GM12875 (cell line): ENCODE measurements around the gene DCXR.

Experiments
- H3K4me3 ChIP-seq: one replicate; pipeline ENCODE4 v1.5.1; 2011; ENCODE audit warnings: low read depth, low read length, control low read depth
- TF ChIP-seq, protein P1 (sequence below): IDR thresholded peaks from 2 replicates; pipeline ENCODE4 v1.5.1; 2011; ENCODE audit warnings: low read depth, mild to moderate bottlenecking, control low read depth, inconsistent platforms, low read length, moderate library complexity, borderline replicate concordance; ENCODE audit not compliant: insufficient read depth

Gene DCXR

DNA sequence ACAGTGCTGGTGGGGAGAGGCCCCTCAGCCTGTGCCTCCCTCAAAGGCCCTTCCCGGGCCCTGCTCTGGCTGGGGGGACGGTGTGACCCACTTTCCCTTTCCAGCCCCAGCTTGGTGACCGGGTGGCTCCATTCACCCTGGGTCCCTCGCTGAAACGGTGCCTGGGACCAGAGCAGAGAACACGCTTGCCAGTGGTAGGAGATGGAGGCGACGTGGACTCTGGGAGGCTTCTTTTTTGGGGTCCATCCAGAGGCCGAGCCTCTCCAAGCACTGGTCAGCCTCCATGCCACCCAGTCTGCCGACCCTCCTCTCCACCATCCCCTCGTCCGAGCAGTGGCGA lies 22.6 kb downstream of the DCXR start:
- TF ChIP-seq, protein P1, sequence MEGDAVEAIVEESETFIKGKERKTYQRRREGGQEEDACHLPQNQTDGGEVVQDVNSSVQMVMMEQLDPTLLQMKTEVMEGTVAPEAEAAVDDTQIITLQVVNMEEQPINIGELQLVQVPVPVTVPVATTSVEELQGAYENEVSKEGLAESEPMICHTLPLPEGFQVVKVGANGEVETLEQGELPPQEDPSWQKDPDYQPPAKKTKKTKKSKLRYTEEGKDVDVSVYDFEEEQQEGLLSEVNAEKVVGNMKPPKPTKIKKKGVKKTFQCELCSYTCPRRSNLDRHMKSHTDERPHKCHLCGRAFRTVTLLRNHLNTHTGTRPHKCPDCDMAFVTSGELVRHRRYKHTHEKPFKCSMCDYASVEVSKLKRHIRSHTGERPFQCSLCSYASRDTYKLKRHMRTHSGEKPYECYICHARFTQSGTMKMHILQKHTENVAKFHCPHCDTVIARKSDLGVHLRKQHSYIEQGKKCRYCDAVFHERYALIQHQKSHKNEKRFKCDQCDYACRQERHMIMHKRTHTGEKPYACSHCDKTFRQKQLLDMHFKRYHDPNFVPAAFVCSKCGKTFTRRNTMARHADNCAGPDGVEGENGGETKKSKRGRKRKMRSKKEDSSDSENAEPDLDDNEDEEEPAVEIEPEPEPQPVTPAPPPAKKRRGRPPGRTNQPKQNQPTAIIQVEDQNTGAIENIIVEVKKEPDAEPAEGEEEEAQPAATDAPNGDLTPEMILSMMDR: no peak
- H3K4me3 ChIP-seq: no peak overlapping the region

- TF ChIP-seq, protein P1: no peak
- H3K4me3 ChIP-seq: no peak overlapping the region
These were observed 23.1 kb downstream of the DCXR start for GRCh38 chr17:82014432-82014831.

DNA sequence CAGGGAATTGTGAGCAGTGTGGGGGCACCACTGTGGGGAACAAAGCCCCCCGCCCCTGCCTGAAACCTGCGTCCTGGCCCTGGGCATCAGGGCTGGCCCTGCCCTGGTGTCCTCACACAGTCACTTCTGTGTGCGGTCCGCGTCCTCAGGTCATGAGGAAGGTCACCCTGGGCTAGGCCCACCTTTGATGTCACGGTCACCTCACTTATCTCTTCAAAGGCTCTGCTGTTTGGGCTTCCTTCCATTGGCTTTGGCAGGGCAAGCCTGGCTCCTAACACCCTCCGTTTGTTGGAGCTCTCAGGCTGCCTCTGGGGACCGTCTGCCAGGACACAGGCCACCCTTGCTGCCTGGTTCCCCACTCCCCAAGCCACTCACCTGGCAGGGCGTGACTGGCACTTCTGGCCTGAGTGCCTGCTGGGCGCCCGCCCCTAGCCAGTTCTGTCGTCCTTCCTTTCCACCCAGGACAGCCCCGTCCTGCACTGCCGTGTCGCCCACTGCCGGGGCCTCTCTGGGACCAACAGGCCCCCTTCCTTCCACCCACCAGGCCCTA lies 23.6 kb downstream of the DCXR start:
- H3K4me3 ChIP-seq: no peak overlapping the region
- TF ChIP-seq, protein P1: no peak

GRCh38 chr17:82013341-82013740 lies 24.2 kb downstream of the DCXR start:
- TF ChIP-seq, protein P1: no peak
- H3K4me3 ChIP-seq: no peak overlapping the region

GRCh38 chr17:82012640-82013295 lies 24.7 kb downstream of the DCXR start:
- H3K4me3 ChIP-seq: no peak overlapping the region
- TF ChIP-seq, protein P1: no peak

DNA sequence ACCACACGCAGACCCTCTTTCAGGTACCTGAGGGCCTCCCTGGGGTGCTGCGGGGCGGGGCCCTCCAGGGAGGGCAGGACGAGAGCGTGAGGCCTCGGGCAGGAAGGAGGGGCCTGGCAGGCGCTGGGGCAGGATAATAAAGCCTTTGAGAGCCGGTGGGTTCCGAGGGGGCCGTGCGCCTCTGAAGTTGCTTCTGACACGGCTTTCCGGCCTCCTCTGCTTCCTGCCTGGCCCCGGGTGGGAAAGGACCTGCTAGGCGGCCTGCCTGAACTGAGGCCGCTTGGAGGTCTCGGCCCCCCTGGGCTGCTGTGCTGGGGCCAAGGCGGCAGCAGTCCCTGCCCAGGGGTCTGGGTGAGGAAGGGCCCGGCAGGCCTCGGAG lies 25.2 kb downstream of the DCXR start:
- H3K4me3 ChIP-seq: no peak overlapping the region
- TF ChIP-seq, protein P1: no peak

GRCh38 chr17:82011617-82012187 lies 25.8 kb downstream of the DCXR start:
- TF ChIP-seq, protein P1: no peak
- H3K4me3 ChIP-seq: no peak overlapping the region
